H1 (cell line): ENCODE results near the gene MNX1. TPM values are rescaled to one million over a fixed set of nuclear protein-coding genes. Genes with fewer than 3 reads are reported as not detected.

ENCODE experiments used
- CTCF ChIA-PET: fragments of 300-600 bp; sonication (Branson Sonifier 250); formaldehyde crosslinking; loops from one replicate; lab custom pipeline; 2021; ENCODE audit not compliant: partially characterized antibody; lab: Charles Lee
- POLR2A ChIA-PET: fragments of 300-600 bp; sonication (Branson Sonifier 250); formaldehyde crosslinking; loops from one replicate; lab custom pipeline; 2021; ENCODE audit warnings: inconsistent platforms; ENCODE audit not compliant: partially characterized antibody; lab: Charles Lee
- DNase-seq, 2 experiments: peaks; one replicate each; pipeline versions ENCODE4 v3.0.0 to v3.0.0-alpha.2; 2010 to 2022; ENCODE audit warnings: low spot score in 2 of 2, low read depth in 1 of 2, mixed read lengths in 1 of 2
- FAIRE-seq: peaks from 2 replicates; lab custom pipeline; 2011; peaks lifted over from hg19 to GRCh38; lab: Jason Lieb, UNC
- H2AFZ ChIP-seq: 2 replicates; pipeline ENCODE4 v1.8.1; 2012; ENCODE audit warnings: low read length, inconsistent platforms
- H2AK5ac ChIP-seq: 2 replicates; pipeline ENCODE4 v1.6.1; 2013; ENCODE audit warnings: low read depth, low read length
- H2BK120ac ChIP-seq: replicated peaks from 2 replicates; pipeline ENCODE3; 2013; ENCODE audit warnings: low read depth, low read length, inconsistent platforms
- H2BK12ac ChIP-seq: 2 replicates; pipeline ENCODE4 v1.6.1; 2013; ENCODE audit warnings: low read depth, low read length
- H2BK15ac ChIP-seq: 2 replicates; pipeline ENCODE4 v1.6.1; 2013; ENCODE audit warnings: low read length
- H2BK20ac ChIP-seq: 2 replicates; pipeline ENCODE4 v1.6.1; 2013; ENCODE audit warnings: low read length
- H2BK5ac ChIP-seq: 2 replicates; pipeline ENCODE4 v1.6.1; 2013; ENCODE audit warnings: low read depth, low read length
- H3K14ac ChIP-seq: 2 replicates; pipeline ENCODE4 v1.6.1; 2013; ENCODE audit warnings: inconsistent platforms; ENCODE audit not compliant: insufficient read length
- H3K18ac ChIP-seq: 2 replicates; pipeline ENCODE4 v1.6.1; 2013; ENCODE audit warnings: low read length; ENCODE audit errors: extremely low read depth
- H3K23ac ChIP-seq: 2 replicates; pipeline ENCODE4 v1.6.1; 2013; ENCODE audit warnings: inconsistent platforms; ENCODE audit not compliant: insufficient read length
- H3K23me2 ChIP-seq: 2 replicates; pipeline ENCODE4 v1.6.1; 2013; ENCODE audit warnings: low read depth, low read length
- H3K27ac ChIP-seq: 2 replicates; pipeline ENCODE4 v1.6.1; 2011; ENCODE audit warnings: low read depth, low read length, inconsistent platforms
- H3K27me3 ChIP-seq, 4 experiments: replicated peaks in 1 of 4; 1 replicate in 1 of 4; 2 replicates in 3 of 4; pipeline versions ENCODE4 v1.6.1 to v1.8.1; 2011 to 2013; ENCODE audit warnings: low read length in 3 of 4, mild to moderate bottlenecking in 3 of 4, inconsistent platforms in 2 of 4, mixed read lengths in 2 of 4, moderate library complexity in 1 of 4; ENCODE audit not compliant: control insufficient read depth in 3 of 4, insufficient read depth in 3 of 4; ENCODE audit errors: extremely low read depth in 1 of 4
- H3K36me3 ChIP-seq, 4 experiments: 2 replicates each; pipeline versions ENCODE4 v1.6.1 to v1.8.1; 2011 to 2013; ENCODE audit warnings: mild to moderate bottlenecking in 4 of 4, low read length in 3 of 4, moderate library complexity in 2 of 4, control low read depth in 1 of 4, inconsistent platforms in 1 of 4; ENCODE audit not compliant: insufficient read depth in 4 of 4, control insufficient read depth in 2 of 4
- H3K4ac ChIP-seq: replicated peaks from 2 replicates; pipeline ENCODE3; 2013; ENCODE audit warnings: low read length, low read depth, mixed read lengths, inconsistent platforms; ENCODE audit not compliant: insufficient read length
- H3K4me1 ChIP-seq, 4 experiments: replicated peaks in 1 of 4; 1 replicate in 1 of 4; 2 replicates in 3 of 4; pipeline versions ENCODE4 v1.6.1 to v1.8.1; 2011 to 2013; ENCODE audit warnings: low read length in 3 of 4, inconsistent platforms in 2 of 4, mixed read lengths in 1 of 4; ENCODE audit not compliant: insufficient read depth in 4 of 4, control insufficient read depth in 3 of 4
- H3K4me2 ChIP-seq, 2 experiments: 2 replicates each; pipeline versions ENCODE4 v1.6.1 to v1.8.1; 2011 to 2013; ENCODE audit warnings: low read depth in 2 of 2, low read length in 2 of 2, control low read depth in 1 of 2, inconsistent platforms in 1 of 2, mild to moderate bottlenecking in 1 of 2; ENCODE audit not compliant: insufficient read depth in 1 of 2
- H3K4me3 ChIP-seq, 4 experiments: fragments of 200-600, 300-600 bp in 1 of 4; sonication (generic), shearing (Covaris generic), sonication (Bioruptor Twin) in 1 of 4; 2 replicates each; pipeline versions ENCODE4 v1.5.1 to v1.8.1; 2011 to 2016; ENCODE audit warnings: low read length in 4 of 4, low read depth in 3 of 4, control low read depth in 2 of 4, inconsistent platforms in 2 of 4, mild to moderate bottlenecking in 2 of 4, mixed read lengths in 1 of 4, moderate library complexity in 1 of 4; ENCODE audit not compliant: insufficient read depth in 2 of 4; ENCODE audit errors: extremely low read depth in 1 of 4
- H3K56ac ChIP-seq: replicated peaks from 2 replicates; pipeline ENCODE3; 2013; ENCODE audit warnings: low read depth, mild to moderate bottlenecking, mixed read lengths, low read length, inconsistent platforms; ENCODE audit not compliant: insufficient read length
- H3K79me1 ChIP-seq: 2 replicates; pipeline ENCODE4 v1.6.1; 2013; ENCODE audit warnings: low read depth, low read length, control low read depth
- H3K79me2 ChIP-seq, 2 experiments: 2 replicates each; pipeline versions ENCODE4 v1.6.1 to v1.8.1; 2012 to 2013; ENCODE audit warnings: low read length in 2 of 2, mild to moderate bottlenecking in 2 of 2, inconsistent platforms in 1 of 2; ENCODE audit not compliant: insufficient read depth in 2 of 2, control insufficient read depth in 1 of 2
- H3K9ac ChIP-seq, 4 experiments: replicated peaks in 1 of 4; 1 replicate in 1 of 4; 2 replicates in 3 of 4; pipeline versions ENCODE4 v1.6.1 to v1.8.1; 2011 to 2013; ENCODE audit warnings: low read depth in 3 of 4, low read length in 3 of 4, control low read depth in 2 of 4, mild to moderate bottlenecking in 2 of 4, moderate library complexity in 2 of 4, inconsistent platforms in 1 of 4; ENCODE audit errors: extremely low read depth in 1 of 4
- H3K9me3 ChIP-seq, 2 experiments: 2 replicates each; pipeline versions ENCODE4 v1.6.1 to v1.8.1; 2012 to 2013; ENCODE audit warnings: mild to moderate bottlenecking in 2 of 2, moderate library complexity in 2 of 2, control low read depth in 1 of 2, inconsistent platforms in 1 of 2, low read depth in 1 of 2, low read length in 1 of 2, mixed read lengths in 1 of 2; ENCODE audit not compliant: insufficient read depth in 2 of 2
- H4K20me1 ChIP-seq, 2 experiments: replicated peaks in 1 of 2; 2 replicates each; pipeline versions ENCODE3 to v1.8.1; 2011 to 2013; ENCODE audit warnings: inconsistent platforms in 2 of 2, low read length in 2 of 2, mild to moderate bottlenecking in 1 of 2; ENCODE audit not compliant: insufficient read depth in 2 of 2, control insufficient read depth in 1 of 2
- H4K5ac ChIP-seq: 2 replicates; pipeline ENCODE4 v1.6.1; 2013; ENCODE audit warnings: low read length, low read depth, mixed read lengths, inconsistent platforms; ENCODE audit not compliant: insufficient read length
- H4K8ac ChIP-seq: 2 replicates; pipeline ENCODE4 v1.8.0; 2013; ENCODE audit warnings: mild to moderate bottlenecking, moderate library complexity, low read length, inconsistent platforms; ENCODE audit not compliant: insufficient read depth; ENCODE audit errors: extremely low read depth
- H4K91ac ChIP-seq: replicated peaks from 2 replicates; pipeline ENCODE3; 2013; ENCODE audit warnings: low read length, mixed read lengths, inconsistent platforms; ENCODE audit not compliant: insufficient read length
- POLR2A ChIP-seq, 2 experiments: IDR thresholded peaks; 1 replicate in 1 of 2; 2 replicates in 1 of 2; pipeline ENCODE4 v1.6.1; 2011; ENCODE audit warnings: low read depth in 2 of 2, low read length in 2 of 2, mild to moderate bottlenecking in 2 of 2; ENCODE audit errors: control extremely low read depth in 1 of 2
- WGBS, 2 experiments: shearing (Covaris generic) in 1 of 2; methylation state at CpG; one replicate each; pipeline versions ENCODE4 v1.1.6 to v1.1.7; 2013 to 2015; ENCODE audit warnings: low lambda C conversion rate in 2 of 2, mixed read lengths in 2 of 2, inconsistent platforms in 1 of 2, low coverage in 1 of 2, missing lambda C conversion rate in 1 of 2; ENCODE audit not compliant: insufficient replicate concordance in 2 of 2, insufficient coverage in 1 of 2, insufficient read length in 1 of 2; ENCODE audit errors: extremely low coverage in 1 of 2, missing lambda C conversion rate in 1 of 2; 5-methylcytosine and 5-hydroxymethylcytosine counted together
- long read RNA-seq, 2 experiments: library from RNA in 1 of 2; library from capped mRNA in 1 of 2; stranded (forward); transcript quantifications; one replicate each; pipeline ENCODE4 v2.0.0, GENCODE V29; 2021; ENCODE audit warnings: inconsistent platforms in 1 of 2
- polyA minus RNA-seq, 3 experiments: library from RNA; depleted of rRNA, polyadenylated mRNA; stranded (reverse); fragments of >200 nt; gene quantifications; 1 replicate in 2 of 3; 2 replicates in 1 of 3; pipeline ENCODE4 v1.2.3, GENCODE V29; 2011
- polyA plus RNA-seq, 7 experiments: library from polyadenylated mRNA; depleted of rRNA in 3 of 7; stranded (reverse) in 5 of 7; unstranded in 2 of 7; fragments of >200 nt in 5 of 7; fragments of 200-250 nt in 2 of 7; gene quantifications; 1 replicate in 5 of 7; 2 replicates in 1 of 7; 4 replicates in 1 of 7; pipeline versions ENCODE4 v1.2.1 to v1.2.3, GENCODE V29; 2011 to 2013; ENCODE audit warnings: missing spikeins in 2 of 7, mixed read lengths in 2 of 7
- total RNA-seq: library from RNA; stranded (reverse); fragmentation: NEBNext Ultra II Directional; extraction: Animal tissue kit (Norgen Biotek cat#: 25700); gene quantifications from 2 replicates; pipeline ENCODE4 v1.2.1, GENCODE V29; 2021

MNX1 gene
- total RNA-seq (0.39 and 0.52 TPM in 2 replicates), polyA plus RNA-seq (2011; rRNA removed) (not detected in 2 replicates), polyA minus RNA-seq (2011; rRNA and poly(A)+ RNA removed) (not detected in 2 replicates)
- polyA plus RNA-seq (2011; cell fraction: cytosol; rRNA removed): 0.04 TPM
- 0.10 TPM for polyA plus RNA-seq (2011; cell fraction: nucleus; rRNA removed)
- polyA plus RNA-seq (2012, experiment 1 of 2): 0.11 TPM in 1 of 4 replicates, not detected in the others
- polyA plus RNA-seq (2012, experiment 2 of 2): not detected
- 0.10 TPM for polyA plus RNA-seq (2013, experiment 1 of 2)
- polyA plus RNA-seq (2013, experiment 2 of 2): 0.09 TPM
- not detected for polyA minus RNA-seq (2011; cell fraction: cytosol; rRNA and poly(A)+ RNA removed)
- not detected for polyA minus RNA-seq (2011; cell fraction: nucleus; rRNA and poly(A)+ RNA removed)
- long read RNA-seq, experiment 1, partial matches to known transcripts: 0 of 1 reads
- long read RNA-seq, experiment 1, other reads (novel, unspliced or antisense): 1 of 1 reads
- long read RNA-seq, experiment 2: 0 reads

DNA sequence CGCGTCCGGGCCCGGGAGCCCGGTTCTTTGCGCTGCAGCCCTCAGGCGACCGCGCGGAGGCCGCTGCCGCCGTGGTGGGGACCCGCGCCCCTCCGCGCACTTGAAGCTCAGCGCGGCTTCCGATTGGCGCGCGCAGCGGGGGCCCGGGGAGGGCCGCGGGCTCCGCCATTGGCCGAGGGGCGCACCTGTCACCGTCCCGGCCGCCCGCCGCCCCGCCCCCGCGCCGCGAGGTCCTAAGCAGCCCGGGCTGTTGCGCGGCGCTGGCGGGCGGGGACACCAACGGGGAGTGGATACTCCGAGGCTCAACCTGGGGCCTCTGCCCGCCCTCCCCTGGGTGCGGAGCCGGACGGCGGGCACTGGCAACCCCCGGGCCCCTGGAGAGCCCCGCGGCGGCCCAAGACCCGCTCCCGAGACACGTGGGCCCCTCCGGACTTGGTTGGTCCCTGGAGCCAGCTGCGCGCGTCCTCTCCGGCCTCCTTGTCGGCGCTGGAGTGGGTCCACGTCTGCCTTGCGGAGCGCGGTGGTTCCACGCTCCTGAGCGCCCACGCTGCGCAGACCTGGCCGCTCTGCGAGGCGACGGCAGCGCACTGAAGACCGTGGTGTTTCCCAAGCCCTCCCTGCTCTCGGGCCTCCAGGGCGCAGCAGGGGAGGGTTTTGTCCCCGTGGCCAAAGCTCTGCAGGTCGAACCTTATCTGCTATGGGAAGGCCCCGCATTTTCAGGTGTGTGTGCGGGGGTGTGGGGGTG lies at the start of gene MNX1:
Gene MNX1 (minus strand): TSS at position 76 of the 745 bp plus-strand sequence. CDS start 313 bp downstream, outside the sequence.
- FAIRE-seq (no peak), DNase-seq (peak in 1 of 2 experiments; percentile 92)
- peak within 1 kb of the TSS; percentile 29 for H4K91ac ChIP-seq
- H4K5ac ChIP-seq: no peak within 1 kb of the TSS
- H2AK5ac ChIP-seq: no peak within 1 kb of the TSS
- CTCF ChIA-PET: interaction anchor here (0.5 kb wide), 1 partner anchor 670 kb away, joined by 3 read pairs; no protein-coding TSS in a partner anchor
- no peak within 1 kb of the TSS for H2BK120ac ChIP-seq
- peaks cover 16 to 31% of the 10 kb centered on the region in 2 experiments for H4K20me1 ChIP-seq
- H3K4me3 ChIP-seq: peak within 1 kb of the TSS; percentile 27 to 52 (median 36)
- H3K27ac ChIP-seq: no peak within 1 kb of the TSS
- H3K36me3 ChIP-seq: peaks cover 0 to 8% (median 0%) of the 10 kb centered on the region in 4 experiments; a peak in 1 of 8 replicates
- H3K9me3 ChIP-seq: no peaks in the 10 kb centered on the region
- peaks cover 8 to 38% (median 17%) of the 10 kb centered on the region in 4 experiments for H3K4me1 ChIP-seq
- H3K23ac ChIP-seq: no peak within 1 kb of the TSS
- H3K18ac ChIP-seq: peak within 1 kb of the TSS; percentile 83
- H3K79me1 ChIP-seq: no peaks in the 10 kb centered on the region
- H2BK20ac ChIP-seq: peak within 1 kb of the TSS; percentile 48; the same call in 1 of the 2 replicates
- H3K14ac ChIP-seq: no peak within 1 kb of the TSS
- H2BK12ac ChIP-seq: peak within 1 kb of the TSS; percentile 99; the same call in 1 of the 2 replicates
- peak within 1 kb of the TSS; percentile 31; the same call in 1 of the 2 replicates for H4K8ac ChIP-seq
- no peak within 1 kb of the TSS for H3K56ac ChIP-seq
- no peak within 1 kb of the TSS for H3K9ac ChIP-seq
- H3K4ac ChIP-seq: no peak within 1 kb of the TSS
- POLR2A ChIA-PET: interaction anchor here (1.5 to 3.3 kb wide), 3 partner anchors 9 to 11 kb away, joined by 6 to 15 read pairs (median 7); no protein-coding TSS in a partner anchor
- peaks cover 8% of the 10 kb centered on the region; the same call in 1 of the 2 replicates for H3K23me2 ChIP-seq
- peak within 1 kb of the TSS; percentile 66; the same call in 1 of the 2 replicates for H2BK5ac ChIP-seq
- H3K79me2 ChIP-seq: no peaks in the 10 kb centered on the region
- H2AFZ ChIP-seq: peak within 1 kb of the TSS; percentile 18; the same call in 1 of the 2 replicates
- H3K27me3 ChIP-seq: peaks cover 91 to 98% (median 96%) of the 10 kb centered on the region in 4 experiments
- peak within 1 kb of the TSS; percentile 81; the same call in 1 of the 2 replicates for H2BK15ac ChIP-seq
- H3K4me2 ChIP-seq: peak within 1 kb of the TSS; percentile 74 to 80
- WGBS, 2 experiments: 1% methylated on average over 45 of the region's 87 CpGs; no CpG with 5 or more reads in 1 of the 2 experiments
- TF ChIP-seq POLR2A (IDR thresholded peaks at IDR 0.05; ENCODE audit: control extremely low read depth in 1 of 2, low read depth in 2 of 2, low read length in 2 of 2): no peak
